GM12878 (cell line): ENCODE results near the gene CCNJ.

ENCODE experiments used
- CHD2 ChIP-seq: IDR thresholded peaks from 2 replicates; pipeline ENCODE4 v1.6.1; 2011; ENCODE audit warnings: low read depth, low read length, improper control_type of control experiment, borderline replicate concordance
- CUX1 ChIP-seq: IDR thresholded peaks from 2 replicates; pipeline ENCODE4 v1.6.1; 2012; ENCODE audit warnings: improper control_type of control experiment, low read depth, low read length; ENCODE audit not compliant: insufficient replicate concordance

- TF ChIP-seq CUX1 (no peak), CHD2 (no peak)
These were observed 29.3 kb downstream of the CCNJ start for GRCh38 chr10:96072674-96073073.
